A549 (cell line): ENCODE data around the gene SPOCK2. TPM values are rescaled to one million over a fixed set of nuclear protein-coding genes. Genes with fewer than 3 reads are reported as not detected.

Experiments
- ATAC-seq, 2 experiments: fragments of 200-7000 bp in 1 of 2; fragments of >200 bp in 1 of 2; cut with Nextera tagmentation in 1 of 2; cut with Tn5 transposase in 1 of 2; 3 replicates each; pipeline versions ENCODE4 v1.8.0 to v1.9.1; 2018 to 2020; ENCODE audit warnings: mild to moderate bottlenecking in 1 of 2, moderate library complexity in 1 of 2
- CTCF ChIA-PET: fragments of 300-600 bp; sonication (Branson Sonifier 250); formaldehyde crosslinking; extraction: SDS; loops from one replicate; lab custom pipeline; 2021; ENCODE audit warnings: antibody characterized with exemption, inconsistent platforms; lab: Yijun Ruan, JAX
- POLR2A ChIA-PET: fragments of 350-600 bp; formaldehyde crosslinking; extraction: SDS; loops from one replicate; lab custom pipeline; 2021; ENCODE audit warnings: antibody characterized with exemption, inconsistent platforms; lab: Yijun Ruan, JAX
- DNase-seq, 2 experiments: peaks; one replicate each; pipeline versions ENCODE4 v3.0.0 to v3.0.0-alpha.2; 2011 to 2016; ENCODE audit warnings: low read depth in 1 of 2, low spot score in 1 of 2
- FAIRE-seq: peaks from 2 replicates; lab custom pipeline; 2011; peaks lifted over from hg19 to GRCh38; lab: Jason Lieb, UNC
- H3K27ac ChIP-seq, 2 experiments: fragments of >200 bp; sonication (Bioruptor Twin); formaldehyde crosslinking; 3 replicates each; pipeline ENCODE4 v1.5.1; 2016 to 2017
- H3K4me1 ChIP-seq: fragments of >200 bp; sonication (Bioruptor Twin); formaldehyde crosslinking; 3 replicates; pipeline ENCODE4 v1.6.1; 2016
- H3K4me2 ChIP-seq: fragments of >200 bp; sonication (Bioruptor Twin); formaldehyde crosslinking; 3 replicates; pipeline ENCODE4 v1.6.1; 2016
- H3K4me3 ChIP-seq: fragments of >200 bp; sonication (Bioruptor Twin); formaldehyde crosslinking; 3 replicates; pipeline ENCODE4 v1.5.1; 2016
- H3K9me3 ChIP-seq: fragments of >200 bp; sonication (Bioruptor Twin); formaldehyde crosslinking; 3 replicates; pipeline ENCODE4 v1.6.1; 2016
- CBX2 ChIP-seq: fragments of 200-600 bp; sonication (generic); IDR thresholded peaks from 2 replicates; pipeline ENCODE4 v1.6.1; 2016; ENCODE audit warnings: low read depth, mild to moderate bottlenecking, borderline replicate concordance
- CBX8 ChIP-seq: fragments of 200-600 bp; sonication (generic); IDR thresholded peaks from 2 replicates; pipeline ENCODE4 v1.6.1; 2016
- CEBPB ChIP-seq, 2 experiments: fragments of >200 bp in 1 of 2; sonication (Bioruptor Twin) in 1 of 2; formaldehyde crosslinking in 1 of 2; IDR thresholded peaks; 2 replicates each; pipeline ENCODE4 v1.6.1; 2012 to 2016
- CHD2 ChIP-seq: fragments of 150-350 bp; IDR thresholded peaks from 2 replicates; pipeline ENCODE4 v1.6.1; 2014; ENCODE audit warnings: low read length; ENCODE audit not compliant: partially characterized antibody
- EHMT2 ChIP-seq: fragments of 200-600 bp; sonication (generic); IDR thresholded peaks from 2 replicates; pipeline ENCODE4 v1.6.1; 2016; ENCODE audit warnings: antibody characterized with exemption, low read depth, mild to moderate bottlenecking, moderate library complexity
- FOSL2 ChIP-seq, 2 experiments: fragments of 450-650 bp in 1 of 2; fragments of >200 bp in 1 of 2; sonication (Bioruptor Twin) in 1 of 2; formaldehyde crosslinking; IDR thresholded peaks; 2 replicates each; pipeline versions ENCODE4 v1.5.0 to v1.6.1; 2016 to 2020; ENCODE audit warnings: mild to moderate bottlenecking in 1 of 2, moderate library complexity in 1 of 2
- GATA3 ChIP-seq: IDR thresholded peaks from 2 replicates; pipeline ENCODE4 v1.6.1; 2012; ENCODE audit warnings: borderline replicate concordance
- HOXA7 ChIP-seq: fragments of 250-450 bp; sonication (Bioruptor Pico); IDR thresholded peaks from 2 replicates; pipeline ENCODE4 v1.5.0; 2020; ENCODE audit warnings: mild to moderate bottlenecking, moderate library complexity
- JUN ChIP-seq, 2 experiments: fragments of >200 bp; sonication (Bioruptor Twin); formaldehyde crosslinking; IDR thresholded peaks; 2 replicates in 1 of 2; 3 replicates in 1 of 2; pipeline ENCODE4 v1.6.1; 2016 to 2017
- KDM1A ChIP-seq: fragments of 200-600 bp; sonication (generic); IDR thresholded peaks from 2 replicates; pipeline ENCODE4 v1.6.1; 2016; ENCODE audit warnings: low read depth, mild to moderate bottlenecking
- POLR2AphosphoS2 ChIP-seq: conservative IDR thresholded peaks from 2 replicates; pipeline ENCODE4 v1.6.1; 2012; ENCODE audit warnings: low read length, improper control_type of control experiment, inconsistent platforms
- RAD21 ChIP-seq, 2 experiments: fragments of >200 bp in 1 of 2; sonication (Bioruptor Twin) in 1 of 2; formaldehyde crosslinking in 1 of 2; IDR thresholded peaks in 1 of 2; conservative IDR thresholded peaks in 1 of 2; 2 replicates in 1 of 2; 3 replicates in 1 of 2; pipeline ENCODE4 v1.6.1; 2012 to 2018; ENCODE audit warnings: inconsistent platforms in 1 of 2
- RARB ChIP-seq: fragments of 250-450 bp; sonication (Bioruptor Pico); IDR thresholded peaks from 2 replicates; pipeline ENCODE4 v1.8.0; 2021; ENCODE audit warnings: mild to moderate bottlenecking, moderate library complexity
- SREBF2 ChIP-seq: fragments of 450-650 bp; IDR thresholded peaks from 2 replicates; pipeline ENCODE4 v1.6.1; 2014; ENCODE audit warnings: mild to moderate bottlenecking, moderate library complexity
- TFCP2L1 ChIP-seq: fragments of 250-450 bp; sonication (Bioruptor Pico); IDR thresholded peaks from 2 replicates; pipeline ENCODE4 v1.5.0; 2021; ENCODE audit warnings: mild to moderate bottlenecking
- WGBS: methylation state at CpG from one replicate; pipeline ENCODE4 v1.1.6; 2017; ENCODE audit errors: missing lambda C conversion rate; 5-methylcytosine and 5-hydroxymethylcytosine counted together
- polyA plus RNA-seq, 4 experiments: library from polyadenylated mRNA; depleted of rRNA in 3 of 4; stranded (reverse); fragments of >200 nt; fragmentation: RNase III in 1 of 4; extraction: RNeasy Plus Mini Kit Qiagen cat#74134 plus additional on column Dnase treatment in 1 of 4; gene quantifications; 2 replicates in 3 of 4; 3 replicates in 1 of 4; pipeline ENCODE4 v1.2.3, GENCODE V29; 2011 to 2017
- TF ChIP-seq, protein P1 (sequence below): fragments of 150-350 bp; IDR thresholded peaks from 2 replicates; pipeline ENCODE4 v1.6.1; 2014; ENCODE audit warnings: low read depth, mild to moderate bottlenecking, low read length
- TF ChIP-seq, protein P2 (sequence below): fragments of 250-450 bp; sonication (Bioruptor Pico); IDR thresholded peaks from 2 replicates; pipeline ENCODE4 v1.5.0; 2020; ENCODE audit warnings: low read depth, mild to moderate bottlenecking, moderate library complexity
- TF ChIP-seq, protein P3 (sequence below): IDR thresholded peaks from 2 replicates; pipeline ENCODE4 v1.6.1; 2012; ENCODE audit warnings: low read depth, borderline replicate concordance
- TF ChIP-seq, protein P4 (sequence below): IDR thresholded peaks from 2 replicates; pipeline ENCODE4 v1.6.1; 2012
- TF ChIP-seq, protein P5 (sequence below): fragments of >200 bp; sonication (Bioruptor Twin); formaldehyde crosslinking; IDR thresholded peaks from 3 replicates; pipeline ENCODE4 v1.5.1; 2016
- TF ChIP-seq, protein P6 (sequence below): fragments of >200 bp; sonication (Bioruptor Twin); formaldehyde crosslinking; IDR thresholded peaks from 2 replicates; pipeline ENCODE4 v1.6.1; 2016

Gene SPOCK2
- polyA plus RNA-seq, 2 of the 4 experiments (the other 2 are of a cell fraction) = 0.52 to 0.67 TPM

DNA sequence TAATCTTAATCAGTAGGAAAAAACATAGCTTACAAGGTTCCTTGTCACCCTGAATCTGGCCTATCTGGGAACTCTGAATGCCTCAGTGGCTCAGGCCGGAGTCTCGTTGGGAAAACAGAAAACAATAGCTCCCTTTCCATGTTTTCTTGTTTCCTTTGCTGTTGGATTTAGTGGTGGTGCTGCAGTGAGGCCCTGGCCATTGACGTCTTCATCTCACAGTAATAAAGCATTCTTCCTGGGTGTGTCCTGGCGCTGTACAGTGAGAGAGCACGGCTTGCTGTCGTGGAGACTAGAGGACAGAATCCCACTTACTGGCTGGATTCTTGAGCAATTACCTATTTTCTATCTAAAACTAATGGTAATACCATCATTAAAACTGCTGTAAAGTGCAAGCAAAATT is 1.3 kb upstream of the SPOCK2 start:
- TF ChIP-seq RAD21 (conservative IDR thresholded peaks at IDR 0.05 in 1 of 2, IDR thresholded peaks at IDR 0.05 in 1 of 2) (no peak), FOSL2 (IDR thresholded peaks at IDR 0.05) (no peak), FOSL2 (CRISPR knock-in tag; IDR thresholded peaks at IDR 0.05) (no peak), JUN (IDR thresholded peaks at IDR 0.05) (no peak), TFCP2L1 (CRISPR knock-in tag) (no peak), HOXA7 (CRISPR knock-in tag) (no peak), SREBF2 (no peak), CBX2 (no peak), CBX8 (no peak), CHD2 (no peak), EHMT2 (no peak), RARB (CRISPR knock-in tag) (no peak), POLR2AphosphoS2 (no peak), KDM1A (no peak)
- TF ChIP-seq, protein P1, sequence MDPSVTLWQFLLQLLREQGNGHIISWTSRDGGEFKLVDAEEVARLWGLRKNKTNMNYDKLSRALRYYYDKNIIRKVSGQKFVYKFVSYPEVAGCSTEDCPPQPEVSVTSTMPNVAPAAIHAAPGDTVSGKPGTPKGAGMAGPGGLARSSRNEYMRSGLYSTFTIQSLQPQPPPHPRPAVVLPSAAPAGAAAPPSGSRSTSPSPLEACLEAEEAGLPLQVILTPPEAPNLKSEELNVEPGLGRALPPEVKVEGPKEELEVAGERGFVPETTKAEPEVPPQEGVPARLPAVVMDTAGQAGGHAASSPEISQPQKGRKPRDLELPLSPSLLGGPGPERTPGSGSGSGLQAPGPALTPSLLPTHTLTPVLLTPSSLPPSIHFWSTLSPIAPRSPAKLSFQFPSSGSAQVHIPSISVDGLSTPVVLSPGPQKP = no peak
- TF ChIP-seq, protein P2, sequence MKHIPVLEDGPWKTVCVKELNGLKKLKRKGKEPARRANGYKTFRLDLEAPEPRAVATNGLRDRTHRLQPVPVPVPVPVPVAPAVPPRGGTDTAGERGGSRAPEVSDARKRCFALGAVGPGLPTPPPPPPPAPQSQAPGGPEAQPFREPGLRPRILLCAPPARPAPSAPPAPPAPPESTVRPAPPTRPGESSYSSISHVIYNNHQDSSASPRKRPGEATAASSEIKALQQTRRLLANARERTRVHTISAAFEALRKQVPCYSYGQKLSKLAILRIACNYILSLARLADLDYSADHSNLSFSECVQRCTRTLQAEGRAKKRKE = no peak
- TF ChIP-seq, protein P3, sequence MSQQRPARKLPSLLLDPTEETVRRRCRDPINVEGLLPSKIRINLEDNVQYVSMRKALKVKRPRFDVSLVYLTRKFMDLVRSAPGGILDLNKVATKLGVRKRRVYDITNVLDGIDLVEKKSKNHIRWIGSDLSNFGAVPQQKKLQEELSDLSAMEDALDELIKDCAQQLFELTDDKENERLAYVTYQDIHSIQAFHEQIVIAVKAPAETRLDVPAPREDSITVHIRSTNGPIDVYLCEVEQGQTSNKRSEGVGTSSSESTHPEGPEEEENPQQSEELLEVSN = no peak
- TF ChIP-seq, protein P4, sequence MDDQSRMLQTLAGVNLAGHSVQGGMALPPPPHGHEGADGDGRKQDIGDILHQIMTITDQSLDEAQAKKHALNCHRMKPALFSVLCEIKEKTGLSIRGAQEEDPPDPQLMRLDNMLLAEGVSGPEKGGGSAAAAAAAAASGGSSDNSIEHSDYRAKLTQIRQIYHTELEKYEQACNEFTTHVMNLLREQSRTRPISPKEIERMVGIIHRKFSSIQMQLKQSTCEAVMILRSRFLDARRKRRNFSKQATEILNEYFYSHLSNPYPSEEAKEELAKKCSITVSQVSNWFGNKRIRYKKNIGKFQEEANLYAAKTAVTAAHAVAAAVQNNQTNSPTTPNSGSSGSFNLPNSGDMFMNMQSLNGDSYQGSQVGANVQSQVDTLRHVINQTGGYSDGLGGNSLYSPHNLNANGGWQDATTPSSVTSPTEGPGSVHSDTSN = no peak
- TF ChIP-seq, protein P5, sequence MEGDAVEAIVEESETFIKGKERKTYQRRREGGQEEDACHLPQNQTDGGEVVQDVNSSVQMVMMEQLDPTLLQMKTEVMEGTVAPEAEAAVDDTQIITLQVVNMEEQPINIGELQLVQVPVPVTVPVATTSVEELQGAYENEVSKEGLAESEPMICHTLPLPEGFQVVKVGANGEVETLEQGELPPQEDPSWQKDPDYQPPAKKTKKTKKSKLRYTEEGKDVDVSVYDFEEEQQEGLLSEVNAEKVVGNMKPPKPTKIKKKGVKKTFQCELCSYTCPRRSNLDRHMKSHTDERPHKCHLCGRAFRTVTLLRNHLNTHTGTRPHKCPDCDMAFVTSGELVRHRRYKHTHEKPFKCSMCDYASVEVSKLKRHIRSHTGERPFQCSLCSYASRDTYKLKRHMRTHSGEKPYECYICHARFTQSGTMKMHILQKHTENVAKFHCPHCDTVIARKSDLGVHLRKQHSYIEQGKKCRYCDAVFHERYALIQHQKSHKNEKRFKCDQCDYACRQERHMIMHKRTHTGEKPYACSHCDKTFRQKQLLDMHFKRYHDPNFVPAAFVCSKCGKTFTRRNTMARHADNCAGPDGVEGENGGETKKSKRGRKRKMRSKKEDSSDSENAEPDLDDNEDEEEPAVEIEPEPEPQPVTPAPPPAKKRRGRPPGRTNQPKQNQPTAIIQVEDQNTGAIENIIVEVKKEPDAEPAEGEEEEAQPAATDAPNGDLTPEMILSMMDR = no peak
- TF ChIP-seq, protein P6, sequence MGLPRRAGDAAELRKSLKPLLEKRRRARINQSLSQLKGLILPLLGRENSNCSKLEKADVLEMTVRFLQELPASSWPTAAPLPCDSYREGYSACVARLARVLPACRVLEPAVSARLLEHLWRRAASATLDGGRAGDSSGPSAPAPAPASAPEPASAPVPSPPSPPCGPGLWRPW = no peak
- CTCF ChIA-PET = interaction anchor here (1.2 to 1.6 kb wide), 4 partner anchors 10 to 41 kb away, joined by 4 read pairs; no protein-coding TSS in a partner anchor
- Histone ChIP-seq H3K9me3 (no peaks in the 10 kb centered on the region), H3K4me2 (no peak overlapping the region), H3K4me3 (no peak overlapping the region), H3K27ac (no peak overlapping the region), H3K4me1 (peaks cover 13% of the 10 kb centered on the region; the same call in 2 of the 3 replicates)
- peak in 1 of 2 experiments; percentile 24; a peak in 1 of 6 replicates for ATAC-seq
- POLR2A ChIA-PET = no interaction called here
- WGBS = 83% methylated on average over 6 of the region's 6 CpGs
- no peak for DNase-seq
- FAIRE-seq = no peak

DNA sequence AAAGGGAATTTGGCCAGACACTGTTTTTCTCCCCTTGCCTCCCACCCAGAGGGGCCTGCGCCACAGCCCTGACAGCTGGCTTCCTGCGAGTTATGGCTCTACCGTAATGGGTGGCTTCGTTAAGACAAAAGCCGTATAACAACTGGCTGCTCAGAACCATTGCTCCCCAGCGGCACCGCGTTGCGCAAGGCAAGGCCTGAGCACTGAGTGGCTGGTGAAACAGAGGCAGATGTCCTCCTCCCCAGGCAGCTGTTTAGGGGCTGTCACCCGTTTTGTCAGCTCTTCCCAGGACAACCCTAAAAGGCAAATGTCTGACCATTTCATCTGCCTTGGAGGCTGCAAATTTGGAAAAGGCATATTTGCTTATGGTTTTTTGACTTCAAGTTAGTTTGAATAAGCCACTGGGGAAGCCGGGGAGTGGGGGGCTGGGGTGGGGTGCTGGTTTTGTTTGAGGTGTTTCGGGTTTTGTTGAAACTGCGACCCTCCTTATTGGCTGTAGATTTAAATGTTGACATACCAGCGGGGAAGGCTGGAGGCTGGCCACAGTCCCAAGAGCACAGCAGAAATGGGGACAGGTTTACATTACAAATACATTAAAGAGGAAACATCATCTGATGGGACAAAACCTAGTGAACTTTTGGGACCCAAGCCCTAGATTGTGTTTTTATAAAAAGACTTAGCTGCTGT is 681 bp upstream of the SPOCK2 start:
- Histone ChIP-seq H3K9me3 (no peaks in the 10 kb centered on the region), H3K4me2 (no peak overlapping the region), H3K27ac (no peak overlapping the region), H3K4me3 (no peak overlapping the region), H3K4me1 (peaks cover 9% of the 10 kb centered on the region; the same call in 2 of the 3 replicates)
- no peak for DNase-seq
- ChIA-PET CTCF (interaction anchor here (0.7 to 1.6 kb wide), 4 partner anchors 10 to 133 kb away, joined by 3 to 4 read pairs (median 4); no protein-coding TSS in a partner anchor), POLR2A (no interaction called here)
- ATAC-seq = no peak
- TF ChIP-seq EHMT2 (no peak), CEBPB (IDR thresholded peaks at IDR 0.05) (peak in 1 of 2 experiments; percentile 72; a peak in 2 of 4 replicates), GATA3 (no peak), POLR2AphosphoS2 (no peak)
- TF ChIP-seq, protein P3 = no peak
- 86% methylated on average over 14 of the region's 14 CpGs for WGBS
- no peak for FAIRE-seq
